Measurements from ENCODE around the gene WNT7A.

WNT7A gene

GRCh38 chr3:13767896-13768295 lies 112.0 kb downstream of the WNT7A start:
- no peak for FAIRE-seq

DNA sequence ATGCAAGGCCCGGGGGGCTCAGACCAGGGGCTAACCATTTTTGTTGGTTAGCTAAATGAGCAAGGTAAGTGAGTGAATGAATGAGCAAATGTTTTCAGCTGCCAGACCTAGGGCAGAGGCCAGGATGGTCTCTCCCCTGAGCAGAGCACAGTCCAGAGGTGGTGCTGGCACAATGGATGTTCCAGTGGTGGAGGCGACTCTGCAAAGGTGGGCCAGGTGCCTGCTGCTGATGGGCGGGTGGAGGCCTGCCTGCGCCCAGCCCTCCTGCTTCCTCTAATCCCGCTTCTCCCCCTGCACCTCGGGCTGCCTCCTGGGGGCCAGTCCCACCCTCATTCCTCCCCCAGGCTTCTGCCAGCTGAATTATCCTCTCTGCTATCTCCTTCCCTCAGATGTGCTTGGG lies 112.8 kb downstream of the WNT7A start:
- no peak for FAIRE-seq
